ENCODE data around the gene SHANK3. TPM values are rescaled to one million over a fixed set of nuclear protein-coding genes. Genes with fewer than 3 reads are reported as not detected.

SHANK3 gene
- total RNA-seq, 1 experiment from 2014 or later = 1.2 TPM

DNA sequence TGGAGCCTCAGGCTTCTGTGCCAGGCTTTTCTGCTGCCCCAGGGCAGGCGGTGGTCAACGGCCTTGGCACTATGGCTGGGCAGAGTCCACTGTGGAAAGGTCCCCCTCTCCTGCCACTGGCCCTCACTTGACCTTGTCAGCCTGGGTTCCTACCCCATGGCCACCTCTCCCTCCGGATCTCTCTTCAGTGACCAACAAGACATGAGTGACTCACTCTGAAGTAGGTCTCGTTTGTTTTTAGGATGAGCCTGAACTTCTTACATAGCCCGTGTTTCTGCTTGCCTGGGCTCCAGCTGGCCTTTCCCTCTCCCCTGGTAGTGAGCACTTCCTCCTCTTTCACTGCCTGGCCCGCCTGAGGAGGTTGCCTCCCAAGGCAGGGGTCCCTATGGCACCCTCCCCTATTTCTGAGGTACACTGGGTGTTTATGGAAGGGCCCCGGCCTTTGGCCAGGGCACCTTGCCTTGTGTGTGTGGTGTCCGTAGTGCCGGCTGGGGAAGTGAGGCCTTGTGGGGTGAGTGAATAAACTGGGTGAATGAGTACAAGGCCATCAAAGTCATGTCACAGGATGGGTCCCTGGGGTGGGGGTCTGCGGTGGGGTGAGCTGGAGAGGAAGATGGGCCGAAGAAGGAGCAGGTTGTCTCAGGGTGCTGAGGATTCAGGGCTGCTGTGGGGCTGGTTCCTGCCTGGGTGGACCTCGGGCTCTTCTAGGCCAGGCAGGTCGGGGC is 5.0 kb downstream of the SHANK3 start:
- no peak for DNase-seq (ENCODE audit: extremely low read depth, low read depth)

DNA sequence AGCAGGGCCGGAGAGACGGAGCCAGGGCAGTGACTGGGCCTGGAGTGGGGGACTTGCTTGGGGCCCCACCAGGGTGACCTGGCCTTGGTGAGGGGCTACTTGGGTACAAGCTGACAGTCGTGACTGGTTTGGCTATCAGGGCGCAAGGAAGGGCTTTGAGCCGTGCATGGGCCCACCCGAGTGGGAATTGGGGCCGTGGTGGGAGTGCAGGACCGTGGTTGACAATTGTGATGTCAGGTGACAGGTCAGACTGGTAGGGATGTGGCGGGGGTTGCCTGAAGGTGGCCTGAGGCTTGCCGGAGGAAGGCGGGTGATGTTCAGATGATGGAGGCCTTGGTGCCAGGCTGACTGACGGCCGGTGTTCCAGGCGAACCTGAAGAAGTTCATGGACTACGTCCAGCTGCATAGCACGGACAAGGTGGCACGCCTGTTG is 5.6 kb downstream of the SHANK3 start:
- DNase-seq (ENCODE audit: extremely low read depth, low read depth) = no peak

DNA sequence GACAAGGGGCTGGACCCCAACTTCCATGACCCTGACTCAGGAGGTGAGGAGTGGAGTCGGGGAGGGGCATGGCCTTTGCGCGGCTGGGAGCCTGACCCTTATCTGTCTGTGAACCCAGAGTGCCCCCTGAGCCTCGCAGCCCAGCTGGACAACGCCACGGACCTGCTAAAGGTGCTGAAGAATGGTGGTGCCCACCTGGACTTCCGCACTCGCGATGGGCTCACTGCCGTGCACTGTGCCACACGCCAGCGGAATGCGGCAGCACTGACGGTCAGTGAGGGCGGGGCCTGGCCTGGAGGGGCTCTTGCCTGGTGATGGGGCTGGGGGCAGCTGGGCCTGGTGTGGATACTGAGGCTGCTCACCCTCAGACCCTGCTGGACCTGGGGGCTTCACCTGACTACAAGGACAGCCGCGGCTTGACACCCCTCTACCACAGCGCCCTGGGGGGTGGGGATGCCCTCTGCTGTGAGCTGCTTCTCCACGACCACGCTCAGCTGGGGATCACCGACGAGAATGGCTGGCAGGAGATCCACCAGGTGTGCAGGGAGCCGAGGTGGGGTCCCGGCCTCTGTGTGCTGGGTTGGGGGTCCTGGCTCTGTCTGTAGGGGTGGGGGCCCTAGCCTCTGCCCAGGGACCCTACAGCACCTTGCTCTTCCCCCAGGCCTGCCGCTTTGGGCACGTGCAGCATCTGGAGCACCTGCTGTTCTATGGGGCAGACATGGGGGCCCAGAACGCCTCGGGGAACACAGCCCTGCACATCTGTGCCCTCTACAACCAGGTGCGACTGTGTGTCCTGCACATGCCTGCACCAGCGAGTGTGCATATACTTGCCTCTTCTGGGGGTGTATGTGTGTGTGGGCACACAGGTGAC is 6.3 kb downstream of the SHANK3 start:
- no peak for DNase-seq (ENCODE audit: extremely low read depth, low read depth)

DNA sequence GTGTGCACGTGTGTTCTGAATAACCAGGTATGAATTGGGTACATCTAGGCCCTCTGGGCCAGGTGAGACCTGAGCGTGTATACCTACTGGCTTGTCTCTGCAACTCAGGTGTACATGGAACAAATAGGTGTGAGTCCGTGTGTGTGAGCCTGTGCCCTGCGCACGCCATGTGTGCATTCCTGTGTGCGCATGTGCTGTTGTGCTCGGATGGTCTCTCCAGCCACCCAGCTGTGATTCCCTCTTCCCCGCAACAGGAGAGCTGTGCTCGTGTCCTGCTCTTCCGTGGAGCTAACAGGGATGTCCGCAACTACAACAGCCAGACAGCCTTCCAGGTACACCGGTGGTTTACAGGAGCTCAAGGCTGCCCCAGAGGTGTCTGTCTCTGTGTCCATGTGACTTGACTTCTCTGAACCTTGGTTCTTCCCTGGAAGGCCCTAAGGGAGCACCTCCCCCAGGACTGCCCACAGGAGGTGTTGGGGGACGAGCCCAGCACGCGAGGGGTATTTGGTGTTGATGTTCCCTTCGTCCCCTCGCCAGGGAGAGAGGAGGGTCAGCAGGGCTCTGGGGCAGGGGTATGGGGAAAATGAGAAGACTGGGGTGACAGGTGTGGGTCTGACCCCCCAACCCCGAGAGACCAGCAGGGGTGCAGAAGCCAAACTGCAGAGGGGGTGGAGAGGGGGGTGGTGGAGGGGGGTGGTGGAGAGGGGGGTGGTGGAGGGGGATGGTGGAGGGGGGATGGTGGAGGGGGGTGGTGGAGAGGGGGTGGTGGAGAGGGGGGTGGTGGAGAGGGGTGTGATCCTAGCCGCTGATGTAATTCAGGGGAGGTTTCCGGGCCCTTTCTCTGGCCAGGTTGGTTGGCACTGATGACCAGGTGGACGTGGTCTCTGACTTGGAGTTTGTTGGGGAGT is 10.7 kb downstream of the SHANK3 start:
- no peak for DNase-seq (ENCODE audit: extremely low read depth, low read depth)

DNA sequence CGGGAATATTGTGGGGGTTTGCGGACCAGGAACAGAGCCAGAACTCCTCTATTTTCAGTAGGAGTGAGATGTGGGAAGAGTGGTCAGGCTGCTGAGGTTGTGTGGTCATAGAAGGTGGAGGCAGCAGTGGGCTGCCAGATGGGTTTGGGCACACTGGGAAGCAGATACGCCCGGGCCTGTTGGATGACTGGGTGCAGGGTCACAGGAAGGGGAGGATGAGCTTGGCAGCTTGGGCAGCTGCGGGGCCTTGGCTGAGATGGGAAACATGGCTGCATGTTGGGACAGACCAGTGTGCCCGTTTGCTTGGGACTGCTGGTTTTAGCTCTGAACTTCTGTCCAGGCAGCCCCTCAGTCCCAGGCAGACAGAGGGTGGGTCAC is 11.4 kb downstream of the SHANK3 start:
- DNase-seq (ENCODE audit: extremely low read depth, low read depth) = no peak

DNA sequence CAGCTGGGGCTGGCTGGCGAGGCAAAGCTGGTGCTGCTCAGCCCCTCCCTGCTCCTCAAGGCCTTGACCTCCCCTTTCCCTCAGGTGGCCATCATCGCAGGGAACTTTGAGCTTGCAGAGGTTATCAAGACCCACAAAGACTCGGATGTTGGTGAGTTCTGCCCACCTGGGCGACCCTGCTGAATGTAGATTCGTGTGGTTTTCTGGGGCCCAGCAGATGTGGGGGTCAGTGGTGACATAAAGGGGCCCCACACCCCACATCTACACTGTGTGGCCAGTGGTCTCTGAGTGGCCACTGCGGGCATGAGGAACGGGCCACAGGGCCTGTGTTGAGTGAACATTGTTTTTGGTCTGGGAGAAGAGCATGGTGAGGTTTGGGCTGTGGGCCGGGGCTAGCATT is 11.9 kb downstream of the SHANK3 start:
- no peak for DNase-seq (ENCODE audit: extremely low read depth, low read depth)

DNA sequence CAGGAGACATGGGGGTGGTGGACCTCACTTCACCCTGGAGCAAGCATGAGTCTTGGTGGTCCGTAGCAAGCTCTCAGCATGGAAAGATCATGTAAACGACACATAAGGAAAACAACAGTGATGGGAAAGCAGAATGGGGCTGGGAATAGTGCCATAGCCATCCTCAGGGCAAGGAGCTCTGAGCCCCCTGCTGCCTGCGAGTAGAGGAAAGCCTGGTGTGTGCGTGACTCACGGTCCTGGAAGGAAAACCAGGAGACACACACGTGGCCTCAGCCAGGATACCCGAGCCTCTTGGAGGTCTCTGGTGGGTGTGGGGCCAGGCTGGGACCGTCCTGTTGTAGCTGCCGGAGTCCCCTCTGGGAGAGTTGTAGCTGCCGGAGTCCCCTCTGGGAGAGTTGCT is 12.4 kb downstream of the SHANK3 start:
- no peak for DNase-seq (ENCODE audit: extremely low read depth, low read depth)

DNA sequence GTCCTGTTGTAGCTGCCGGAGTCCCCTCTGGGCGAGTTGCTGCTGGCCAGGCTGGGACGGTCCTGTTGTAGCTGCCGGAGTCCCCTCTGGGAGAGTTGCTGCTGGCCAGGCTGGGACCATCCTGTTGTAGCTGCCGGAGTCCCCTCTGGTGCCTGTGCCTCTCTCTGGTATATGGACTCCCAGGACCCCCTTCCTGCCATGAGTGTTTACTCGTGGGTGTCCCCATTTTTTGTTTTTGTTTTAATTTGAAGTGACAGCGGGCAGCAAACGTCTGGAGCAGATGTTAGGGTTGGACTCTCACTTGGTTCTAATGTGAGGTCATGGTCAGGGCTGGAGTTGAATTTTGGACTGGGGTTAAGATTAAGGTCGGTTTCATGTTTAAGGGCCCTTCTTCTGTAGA is 14.2 kb downstream of the SHANK3 start:
- DNase-seq (ENCODE audit: extremely low read depth, low read depth) = no peak

DNA sequence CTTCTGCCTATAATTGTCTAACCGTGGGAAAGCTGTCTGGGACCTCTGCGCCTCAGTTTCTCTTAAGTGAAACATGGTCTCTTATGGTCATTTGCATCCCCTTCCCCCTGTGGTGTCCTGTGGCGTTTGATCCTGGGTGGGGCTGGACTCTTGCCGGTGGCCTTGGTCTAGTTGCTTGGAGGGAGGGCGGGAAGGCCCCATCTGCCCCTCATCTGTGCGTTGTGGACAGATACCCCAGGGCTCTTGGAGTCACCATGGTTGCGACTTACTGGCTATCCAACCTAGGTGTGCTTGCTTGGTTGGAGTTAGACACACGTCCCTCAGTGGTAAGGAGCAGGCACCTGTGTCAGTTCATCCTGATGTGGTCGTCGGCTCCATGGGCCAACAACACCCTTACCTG is 15.2 kb downstream of the SHANK3 start:
- no peak for DNase-seq (ENCODE audit: extremely low read depth, low read depth)

DNA sequence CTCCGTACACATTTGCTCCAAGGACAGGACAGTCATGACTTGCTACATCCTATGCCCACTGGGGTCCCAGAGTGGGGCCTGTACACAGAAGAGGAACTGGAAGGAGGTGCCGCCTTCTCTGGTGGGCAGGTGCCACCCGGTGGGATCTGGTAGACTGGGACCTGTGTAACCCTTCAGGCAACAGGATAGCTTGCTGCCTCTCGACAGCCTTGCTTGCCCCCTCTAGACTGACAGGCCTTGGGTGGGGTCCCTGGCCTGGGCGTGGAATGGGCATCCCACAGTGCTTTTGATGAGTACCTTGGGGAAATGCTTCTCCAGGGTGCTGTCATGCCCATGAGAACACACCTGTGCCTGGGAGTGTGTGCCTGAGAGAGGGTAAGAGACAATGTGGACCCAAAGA is 15.8 kb downstream of the SHANK3 start:
- no peak for DNase-seq (ENCODE audit: extremely low read depth, low read depth)

DNA sequence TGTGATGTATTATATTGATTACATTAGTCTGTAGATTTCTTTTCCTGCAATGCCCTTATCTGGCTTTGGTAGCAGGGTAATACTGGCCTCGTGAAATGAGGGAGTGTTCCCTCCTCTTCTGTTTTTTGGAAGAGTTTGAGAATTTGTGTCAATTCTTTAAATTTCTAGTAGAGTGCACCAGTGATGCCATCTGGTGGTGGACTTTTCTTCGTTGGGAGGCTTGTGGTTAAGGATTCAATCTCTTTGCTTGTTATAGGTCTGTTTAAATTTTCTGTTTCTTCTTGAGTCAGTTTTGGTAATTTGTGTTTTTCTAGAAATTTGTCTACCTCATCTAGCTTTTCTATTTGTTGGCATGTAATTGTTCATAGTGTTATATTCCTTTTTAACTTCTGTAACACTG is 18.9 kb downstream of the SHANK3 start:
- no peak for DNase-seq (ENCODE audit: extremely low read depth, low read depth)

DNA sequence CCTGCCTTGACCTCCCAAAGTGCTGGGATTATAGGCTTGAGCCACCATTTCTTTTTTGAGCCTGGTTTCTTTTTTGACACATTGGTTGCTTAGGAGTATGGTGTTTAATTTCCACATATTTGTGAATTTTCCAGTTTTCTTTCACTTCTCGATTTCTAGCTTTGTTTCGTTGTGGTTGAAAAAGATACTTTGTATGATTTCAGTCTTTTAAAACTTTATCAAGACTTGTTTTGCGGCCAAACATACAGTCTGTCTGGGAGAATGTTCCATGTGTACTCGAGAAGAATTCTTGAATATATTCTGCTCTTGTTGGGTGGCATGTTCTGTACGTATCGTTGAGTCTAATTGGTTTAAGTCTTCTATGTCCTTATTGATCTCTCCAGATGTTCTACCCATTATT is 20.8 kb downstream of the SHANK3 start:
- DNase-seq (ENCODE audit: extremely low read depth, low read depth) = no peak

DNA sequence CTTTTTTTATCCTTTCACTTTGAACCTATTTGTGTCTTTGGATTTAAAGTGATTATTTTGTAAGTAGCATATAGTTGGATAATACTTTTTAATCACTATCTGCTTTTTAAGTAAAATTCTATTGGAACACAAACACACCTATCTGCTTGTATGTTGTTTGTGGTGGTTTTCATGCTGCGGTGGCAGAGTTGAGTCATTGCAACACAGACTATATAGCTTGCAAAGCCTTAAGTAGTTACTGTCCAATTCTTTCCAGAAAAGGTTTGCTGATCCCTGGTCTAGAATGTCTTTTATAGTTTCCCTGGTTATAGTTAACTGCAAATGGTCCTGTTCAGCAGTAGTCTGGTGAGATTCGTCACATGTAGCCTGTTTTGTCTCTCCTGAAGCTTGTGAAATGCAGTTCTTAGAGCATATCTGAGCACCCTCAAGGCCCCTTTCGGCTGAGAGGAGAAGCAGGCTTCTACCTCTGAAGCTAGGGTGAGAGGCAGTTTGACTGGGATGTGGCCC is 21.5 kb downstream of the SHANK3 start:
- DNase-seq (ENCODE audit: extremely low read depth, low read depth) = no peak

DNA sequence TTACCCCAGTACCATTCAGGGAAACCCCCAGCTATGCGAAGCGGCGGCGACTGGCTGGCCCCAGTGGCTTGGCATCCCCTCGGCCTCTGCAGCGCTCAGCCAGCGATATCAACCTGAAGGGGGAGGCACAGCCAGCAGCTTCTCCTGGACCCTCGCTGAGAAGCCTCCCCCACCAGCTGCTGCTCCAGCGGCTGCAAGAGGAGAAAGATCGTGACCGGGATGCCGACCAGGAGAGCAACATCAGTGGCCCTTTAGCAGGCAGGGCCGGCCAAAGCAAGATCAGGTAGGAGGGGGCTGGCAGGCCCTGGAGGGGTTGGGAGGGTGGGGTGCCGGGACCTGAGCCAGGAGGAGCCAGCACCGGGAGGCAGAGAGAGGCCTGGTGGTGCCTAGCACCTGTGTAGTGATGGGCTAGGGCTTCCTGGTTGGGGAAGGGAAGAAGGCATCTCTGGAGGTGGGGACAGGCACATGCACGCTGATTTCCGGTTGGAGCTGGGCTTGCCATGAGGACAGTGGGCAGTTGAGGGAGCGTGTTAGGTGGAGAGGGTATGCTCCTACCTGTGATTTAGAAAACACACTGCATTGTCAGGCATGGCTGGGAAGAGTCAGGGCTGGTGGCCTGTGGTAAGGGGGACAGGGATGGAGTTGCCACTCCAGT is 22.3 kb downstream of the SHANK3 start:
- no peak for DNase-seq (ENCODE audit: extremely low read depth, low read depth)

DNA sequence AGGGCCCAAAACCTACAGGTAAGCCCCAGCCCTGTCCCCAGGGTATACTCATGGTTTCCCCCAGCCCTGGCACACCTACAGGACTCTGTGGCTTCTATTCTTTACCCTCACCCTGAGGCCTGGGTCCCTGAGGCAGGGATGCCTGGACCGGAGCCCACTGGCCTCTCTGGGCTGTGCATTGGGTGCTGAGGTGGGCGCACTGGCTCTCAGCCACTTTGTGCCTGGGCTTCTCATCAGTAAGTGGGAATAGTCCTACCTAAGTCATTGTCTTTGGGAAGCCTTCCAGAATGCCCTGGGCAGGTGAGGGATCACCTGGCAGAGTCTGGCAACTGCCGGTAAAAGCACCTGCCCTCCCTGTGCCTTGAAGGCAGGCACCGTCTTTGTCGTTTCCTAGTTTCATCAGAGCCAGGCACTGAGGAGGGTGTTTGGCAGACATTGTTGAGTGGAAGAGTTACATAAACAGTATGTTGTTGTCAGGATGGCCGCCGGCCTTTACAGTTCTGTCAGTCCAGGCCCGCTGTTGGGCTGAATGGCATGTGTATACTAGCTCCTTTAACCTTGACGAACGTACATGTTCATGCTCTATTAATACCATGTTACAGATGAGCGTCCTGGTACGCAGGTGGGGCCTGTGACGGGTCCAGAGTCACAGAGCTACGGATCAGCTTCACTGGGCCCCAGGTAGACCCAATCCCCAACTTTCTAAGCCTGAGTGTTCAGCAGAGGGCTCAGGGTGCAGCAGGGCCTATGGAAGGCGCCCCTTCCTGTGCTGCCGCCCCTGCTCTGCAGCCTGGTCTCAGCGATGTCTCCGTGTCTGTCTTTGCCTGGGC is 23.0 kb downstream of the SHANK3 start:
- DNase-seq (ENCODE audit: extremely low read depth, low read depth) = no peak

DNA sequence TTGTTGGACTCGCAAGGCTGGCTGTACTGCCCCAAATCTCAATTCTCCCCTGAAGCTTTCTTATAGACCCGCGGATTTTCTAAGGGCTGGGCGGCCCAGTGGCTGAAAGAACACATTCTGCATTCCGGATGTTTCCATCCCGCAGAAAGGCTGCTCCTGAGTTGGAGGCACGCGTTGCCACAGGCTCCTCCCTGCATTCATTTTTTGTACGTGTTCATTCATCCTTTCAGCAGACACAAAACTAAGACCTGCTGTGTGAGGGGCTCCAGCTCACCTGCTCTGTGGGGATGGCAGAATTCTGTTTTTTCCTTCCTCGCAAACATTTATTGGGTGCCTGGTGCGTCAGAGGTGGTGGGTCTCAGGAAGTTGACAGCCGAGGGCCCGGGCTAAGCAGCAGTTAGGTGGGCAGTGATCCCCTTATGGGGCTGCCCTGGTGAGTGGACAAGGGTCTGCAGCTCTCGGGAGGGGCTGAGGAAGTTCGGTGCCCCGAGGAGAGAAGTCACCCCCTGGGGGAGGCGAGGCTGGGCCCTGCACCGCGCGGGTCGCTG is 23.7 kb downstream of the SHANK3 start:
- no peak for DNase-seq (ENCODE audit: extremely low read depth, low read depth)

DNA sequence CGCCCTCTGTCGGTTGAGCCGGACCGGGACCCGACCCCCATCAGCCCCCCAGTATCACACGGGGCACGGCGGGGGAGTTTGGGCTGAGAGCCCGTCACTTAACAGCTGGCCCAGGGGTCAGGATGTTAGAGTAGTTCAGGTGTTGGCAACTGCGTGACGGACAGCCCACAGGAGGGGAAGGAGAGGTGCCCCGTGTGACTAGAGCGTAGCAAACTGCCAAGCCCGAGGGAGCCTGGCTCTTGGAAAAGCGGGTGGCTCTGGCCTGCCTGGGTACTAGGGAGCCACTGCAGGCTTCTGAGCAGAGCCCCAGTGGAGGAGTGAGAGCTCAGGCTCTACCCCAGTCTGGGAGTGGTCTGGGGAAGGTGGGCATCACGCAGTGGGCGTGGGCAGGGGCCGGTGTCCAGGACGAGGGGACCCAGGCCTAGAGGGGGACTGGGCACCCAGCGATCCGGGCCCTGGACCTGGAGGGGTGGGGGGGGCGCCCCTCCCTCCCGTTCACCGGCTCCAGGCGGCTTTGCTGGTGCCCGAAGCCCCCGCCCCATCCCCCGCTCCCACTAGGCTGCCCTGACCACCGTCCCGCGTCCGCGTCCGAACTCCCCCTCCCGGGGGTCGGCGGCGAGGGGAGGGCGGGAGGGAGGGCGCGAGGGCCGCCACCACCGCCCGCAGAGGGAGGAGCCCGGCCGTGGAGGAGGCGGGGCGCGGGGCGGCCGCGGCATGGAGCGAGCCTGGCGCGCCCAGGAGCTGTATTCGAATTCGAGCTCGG is 24.4 kb downstream of the SHANK3 start:
- DNase-seq (ENCODE audit: extremely low read depth, low read depth) = no peak
